OCI-LY7 (cell line): ENCODE data around the gene RAET1E. TPM values are rescaled to one million over a fixed set of nuclear protein-coding genes. Genes with fewer than 3 reads are reported as not detected.

Experiments used
- BruUV-seq: library from RNA; stranded (reverse); fragments of 400-500 nt; replicated peaks from 2 replicates; lab custom pipeline; 2021; lab: Mats Ljungman, UMichigan
- CTCF ChIA-PET: fragments of 300-600 bp; sonication (Branson Sonifier 250); formaldehyde crosslinking; loops from one replicate; lab custom pipeline; 2022; ENCODE audit warnings: antibody characterized with exemption; ENCODE audit not compliant: unreplicated experiment; lab: Charles Lee
- POLR2A ChIA-PET: fragments of 300-600 bp; sonication (Branson Sonifier 250); formaldehyde crosslinking; loops from one replicate; lab custom pipeline; 2022; ENCODE audit warnings: antibody characterized with exemption; lab: Charles Lee
- DNase-seq: peaks from one replicate; pipeline ENCODE4 v3.0.0-alpha.2; 2015; ENCODE audit warnings: low spot score
- H2AFZ ChIP-seq: fragments of 200-600 bp; sonication (generic), shearing (Covaris generic); 2 replicates; pipeline ENCODE4 v1.6.1; 2014; ENCODE audit warnings: mild to moderate bottlenecking, antibody characterized with exemption, low read length, moderate library complexity
- H3K27ac ChIP-seq: fragments of 200-600 bp; sonication (generic); 2 replicates; pipeline ENCODE4 v1.5.1; 2014; ENCODE audit warnings: mixed run types, low read depth, mild to moderate bottlenecking, moderate library complexity, low read length, inconsistent platforms; ENCODE audit not compliant: poor library complexity, severe bottlenecking
- H3K36me3 ChIP-seq: fragments of 200-600 bp; sonication (generic); 2 replicates; pipeline ENCODE4 v1.6.1; 2014; ENCODE audit warnings: mild to moderate bottlenecking, antibody characterized with exemption, low read length, moderate library complexity, mixed read lengths; ENCODE audit not compliant: insufficient read depth
- H3K4me1 ChIP-seq: fragments of 200-600 bp; sonication (generic); 2 replicates; pipeline ENCODE4 v1.5.1; 2014; ENCODE audit warnings: mild to moderate bottlenecking, low read length; ENCODE audit not compliant: insufficient read depth, poor library complexity, severe bottlenecking
- H3K4me2 ChIP-seq: fragments of 200-600 bp; sonication (generic); 2 replicates; pipeline ENCODE4 v1.6.1; 2014; ENCODE audit warnings: mild to moderate bottlenecking, low read length
- H3K4me3 ChIP-seq: fragments of 200-600 bp; sonication (generic); 2 replicates; pipeline ENCODE4 v1.5.1; 2014; ENCODE audit warnings: mild to moderate bottlenecking, low read depth, low read length; ENCODE audit not compliant: poor library complexity, severe bottlenecking
- H3K79me2 ChIP-seq: fragments of 200-600 bp; sonication (generic); 2 replicates; pipeline ENCODE4 v1.6.1; 2016; ENCODE audit warnings: low read depth, mild to moderate bottlenecking, low read length, moderate library complexity, mixed read lengths; ENCODE audit not compliant: insufficient read depth
- H3K9me2 ChIP-seq: fragments of 200-600 bp; sonication (generic); 2 replicates; pipeline ENCODE4 v1.6.1; 2016; ENCODE audit warnings: mild to moderate bottlenecking, low read length, mixed read lengths; ENCODE audit not compliant: insufficient read depth
- H3K9me3 ChIP-seq: fragments of 200-600 bp; sonication (generic); 2 replicates; pipeline ENCODE4 v1.6.1; 2014; ENCODE audit warnings: mild to moderate bottlenecking, mixed run types, low read length, mixed read lengths
- H4K20me1 ChIP-seq: fragments of 200-600 bp; sonication (generic); 2 replicates; pipeline ENCODE4 v1.6.1; 2014; ENCODE audit warnings: mild to moderate bottlenecking, antibody characterized with exemption, low read length, moderate library complexity, mixed read lengths; ENCODE audit not compliant: insufficient read depth
- CTCF ChIP-seq: fragments of 200-600 bp; sonication (generic); conservative IDR thresholded peaks from 2 replicates; pipeline ENCODE4 v1.5.1; 2014; ENCODE audit warnings: mild to moderate bottlenecking, antibody characterized with exemption, low read length, moderate library complexity, mixed read lengths
- EZH2phosphoT487 ChIP-seq: fragments of 200-600 bp; sonication (generic); IDR thresholded peaks from 2 replicates; pipeline ENCODE4 v1.6.1; 2018; ENCODE audit warnings: low read depth, borderline replicate concordance, mild to moderate bottlenecking, mixed run types, antibody characterized with exemption, low read length, moderate library complexity, mixed read lengths
- intact Hi-C: fragments of 100-400 bp; cut with micrococcal nuclease; formaldehyde crosslinking; loops from one replicate; pipeline ENCODE4 v1.10.0; 2022; ENCODE audit not compliant: unreplicated experiment
- total RNA-seq, 2 experiments: library from RNA; depleted of rRNA in 1 of 2; stranded (reverse); fragments of >200 nt in 1 of 2; shearing (Covaris generic) in 1 of 2; gene quantifications; 2 replicates each; pipeline ENCODE4 v1.2.3, GENCODE V29; 2014 to 2022

The RAET1E gene
- total RNA-seq, 2 experiments from 2014 or later = not detected

DNA sequence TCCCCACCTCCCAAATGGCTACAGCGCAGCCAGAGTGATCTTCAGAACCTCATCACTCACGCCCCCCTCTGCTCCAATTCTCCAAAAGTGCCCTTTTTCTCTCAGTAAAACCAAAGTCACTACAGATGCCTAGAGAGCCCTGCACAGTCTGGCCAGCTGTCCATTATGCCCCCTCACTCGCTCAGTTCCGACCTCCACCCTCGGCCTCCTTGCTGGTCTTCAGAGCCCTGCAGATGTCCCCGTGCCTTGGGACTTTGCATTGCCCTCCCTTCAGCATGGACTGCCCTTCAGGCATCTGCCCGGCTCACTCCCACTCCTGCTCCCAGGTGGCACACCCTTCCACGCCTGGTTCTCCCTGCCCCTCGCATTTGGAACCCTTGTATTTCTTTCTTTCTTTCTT, 1.1 kb upstream of the RAET1E start:
- H2AFZ ChIP-seq = no peak overlapping the region
- intact Hi-C loops = loop anchor here (1.0 kb wide), 1 partner anchor 59 kb away; no protein-coding TSS in a partner anchor
- CTCF ChIA-PET = interaction anchor here (0.6 kb wide), 1 partner anchor 172 kb away, joined by 3 read pairs; no protein-coding TSS in a partner anchor
- H3K79me2 ChIP-seq = no peaks in the 10 kb centered on the region
- H3K27ac ChIP-seq = no peak overlapping the region
- no peak for DNase-seq
- no peaks in the 10 kb centered on the region for H3K4me1 ChIP-seq
- H3K4me3 ChIP-seq = no peak overlapping the region
- no peaks in the 10 kb centered on the region for H3K9me3 ChIP-seq
- H3K9me2 ChIP-seq = no peaks in the 10 kb centered on the region
- BruUV-seq = no TSS peak
- no peak for TF ChIP-seq CTCF
- TF ChIP-seq EZH2phosphoT487 = no peak
- H3K4me2 ChIP-seq = no peak overlapping the region
- H4K20me1 ChIP-seq = no peaks in the 10 kb centered on the region
- H3K36me3 ChIP-seq = no peaks in the 10 kb centered on the region
- POLR2A ChIA-PET = no interaction called here

DNA sequence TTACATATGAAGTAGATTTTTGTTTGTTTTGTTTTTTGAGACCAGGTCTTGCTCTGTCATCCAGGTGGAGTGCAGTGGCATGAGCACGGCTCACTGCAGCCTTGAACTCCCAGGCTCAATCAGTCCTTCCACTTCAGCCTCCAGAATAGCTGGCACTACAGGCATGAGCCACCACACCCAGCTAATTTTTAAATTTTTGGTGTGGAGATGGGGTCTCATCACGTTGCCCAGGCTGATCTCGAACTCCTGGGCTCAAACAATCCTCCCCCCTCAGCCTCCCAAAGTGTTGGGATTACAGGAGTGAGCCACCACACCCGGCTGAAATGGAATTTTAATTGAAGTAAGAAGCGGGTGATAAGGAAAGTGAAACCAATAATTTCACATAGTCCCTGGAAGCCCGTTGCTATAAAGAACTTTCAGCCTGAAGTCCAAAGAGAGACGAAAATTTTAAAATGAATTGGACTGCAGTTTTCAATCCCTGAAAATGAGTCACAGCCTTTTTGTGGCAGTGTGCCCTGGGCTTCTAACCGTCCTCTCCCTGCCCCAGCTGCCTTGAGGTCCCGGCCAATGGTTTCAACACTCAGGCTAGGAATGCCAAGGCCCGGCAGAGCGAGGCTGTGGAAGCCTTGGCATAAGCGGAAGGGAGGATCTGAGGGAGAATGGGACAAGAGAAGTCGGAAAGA, 757 bp downstream of the RAET1E start:
- BruUV-seq = no TSS peak
- H3K4me3 ChIP-seq = no peak overlapping the region
- DNase-seq = no peak
- no peaks in the 10 kb centered on the region for H3K9me2 ChIP-seq
- no peaks in the 10 kb centered on the region for H3K9me3 ChIP-seq
- CTCF ChIA-PET = no interaction called here
- no peak overlapping the region for H2AFZ ChIP-seq
- H3K79me2 ChIP-seq = no peaks in the 10 kb centered on the region
- no peak for TF ChIP-seq CTCF
- no peak for TF ChIP-seq EZH2phosphoT487
- H3K4me2 ChIP-seq = no peak overlapping the region
- no peaks in the 10 kb centered on the region for H3K36me3 ChIP-seq
- POLR2A ChIA-PET = interaction anchor here (0.6 kb wide), 1 partner anchor 18 kb away, joined by 4 read pairs; no protein-coding TSS in a partner anchor
- H3K27ac ChIP-seq = no peak overlapping the region
- no peaks in the 10 kb centered on the region for H4K20me1 ChIP-seq
- intact Hi-C loops = no loop called here
- H3K4me1 ChIP-seq = no peaks in the 10 kb centered on the region

DNA sequence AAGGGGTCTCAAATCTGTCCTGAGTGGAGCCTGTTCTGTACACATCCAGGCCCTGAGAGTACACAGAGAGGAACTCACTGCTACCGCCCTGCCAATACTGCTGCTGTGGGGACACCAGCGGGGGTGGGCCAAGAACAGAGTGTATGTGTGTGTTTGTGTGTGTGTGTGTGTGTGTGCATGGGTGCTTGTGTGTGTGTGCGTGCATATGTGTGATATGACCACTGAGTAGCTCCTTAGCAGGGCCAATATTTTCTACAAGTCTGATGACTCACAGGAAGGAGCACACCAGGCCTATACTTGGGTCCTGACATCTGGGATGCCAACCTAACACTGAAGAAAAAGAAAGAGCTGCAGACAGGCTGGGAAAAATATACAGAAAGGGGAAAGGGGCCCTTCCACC, 1.4 kb downstream of the RAET1E start:
- no peak for DNase-seq
- no peak overlapping the region for H3K4me3 ChIP-seq
- H2AFZ ChIP-seq = no peak overlapping the region
- H3K27ac ChIP-seq = no peak overlapping the region
- no TSS peak for BruUV-seq
- no peak overlapping the region for H3K4me2 ChIP-seq
- H4K20me1 ChIP-seq = no peaks in the 10 kb centered on the region
- ChIA-PET POLR2A (interaction anchor here (0.6 kb wide), 1 partner anchor 17 kb away, joined by 4 read pairs; no protein-coding TSS in a partner anchor), CTCF (no interaction called here)
- H3K9me3 ChIP-seq = no peaks in the 10 kb centered on the region
- H3K4me1 ChIP-seq = no peaks in the 10 kb centered on the region
- no peaks in the 10 kb centered on the region for H3K79me2 ChIP-seq
- no peaks in the 10 kb centered on the region for H3K36me3 ChIP-seq
- H3K9me2 ChIP-seq = no peaks in the 10 kb centered on the region
- no peak for TF ChIP-seq EZH2phosphoT487
- no peak for TF ChIP-seq CTCF
- intact Hi-C loops = no loop called here
